Measurements from ENCODE around the gene DIP2B. TPM values are rescaled to one million over a fixed set of nuclear protein-coding genes. Genes with fewer than 3 reads are reported as not detected.

Gene DIP2B
- total RNA-seq, 1 experiment from 2014 or later, result 20.0 TPM

GRCh38 chr12:50728841-50729240, 224.1 kb downstream of the DIP2B start:
- WGBS (ENCODE audit: extremely low coverage, insufficient read length, low lambda C conversion rate), result no CpG with 5 or more reads among the region's 4 CpGs
- no peak overlapping the region for H3K4me3 Mint-ChIP-seq
- H2BK5ac ChIP-seq (ENCODE audit: insufficient read length, low read length), result no peak overlapping the region
- no peak overlapping the region for H2BK15ac ChIP-seq (ENCODE audit: low read depth, low read length)
- no peaks in the 10 kb centered on the region for H3K4me1 Mint-ChIP-seq
- H2BK20ac ChIP-seq (ENCODE audit: low read depth, low read length, poor library complexity, severe bottlenecking), result no peak overlapping the region
- no peak for DNase-seq
- peaks cover 21 to 56% (median 50%) of the 10 kb centered on the region in 3 experiments; a peak in 6 of 7 replicates for H3K36me3 Mint-ChIP-seq (ENCODE audit: insufficient read depth in 1 of 3, low read depth in 3 of 3)
- H4K8ac ChIP-seq (replicated peaks; ENCODE audit: insufficient read length, low read depth, low read length), result no peak overlapping the region
- no peak overlapping the region for H4K91ac ChIP-seq (ENCODE audit: insufficient read length, low read depth, low read length)
- TF ChIP-seq CTCF (conservative IDR thresholded peaks at IDR 0.05), result no peak
- no peak overlapping the region for H3K4ac ChIP-seq (ENCODE audit: low read depth, low read length)
- no peak overlapping the region for H3K14ac ChIP-seq (ENCODE audit: insufficient read depth, low read length)
- H3K4me2 ChIP-seq (ENCODE audit: insufficient read depth, insufficient read length, low read length), result no peak overlapping the region
- no peak overlapping the region for H2AK5ac ChIP-seq (ENCODE audit: insufficient read length, low read length)
- no peak overlapping the region for H3K27ac ChIP-seq (ENCODE audit: insufficient read length, low read depth, low read length)
- H3K23me2 ChIP-seq (ENCODE audit: insufficient read length, low read depth, low read length, poor library complexity, severe bottlenecking), result no peaks in the 10 kb centered on the region
- no peaks in the 10 kb centered on the region for H3K27me3 ChIP-seq (ENCODE audit: insufficient read depth, low read length)
- H4K20me1 ChIP-seq (ENCODE audit: control insufficient read depth, insufficient read depth, insufficient read length), result no peaks in the 10 kb centered on the region
- no peak overlapping the region for H3K27ac Mint-ChIP-seq
- no peaks in the 10 kb centered on the region for H3K9me3 ChIP-seq (ENCODE audit: control insufficient read depth, low read depth, low read length)
- no peak overlapping the region for H2BK12ac ChIP-seq (ENCODE audit: insufficient read length, low read depth, low read length)
- no peak overlapping the region for H3K18ac ChIP-seq (ENCODE audit: insufficient read length, low read depth, low read length)
- H3K56ac ChIP-seq (ENCODE audit: insufficient read length, low read depth, low read length), result no peak overlapping the region
- H2AFZ ChIP-seq (ENCODE audit: low read length), result no peak overlapping the region
- no peak overlapping the region for H2BK120ac ChIP-seq (ENCODE audit: low read depth, low read length, poor library complexity, severe bottlenecking)
- H3K9me3 Mint-ChIP-seq, result no peaks in the 10 kb centered on the region
- no peaks in the 10 kb centered on the region for H3K4me1 ChIP-seq (ENCODE audit: insufficient read depth, low read length)
- no peaks in the 10 kb centered on the region for H3K79me2 ChIP-seq (ENCODE audit: insufficient read depth, low read length)
- H4K5ac ChIP-seq (ENCODE audit: insufficient read length, low read depth, low read length), result no peak overlapping the region
- H3K27me3 Mint-ChIP-seq (ENCODE audit: low read depth), result no peaks in the 10 kb centered on the region
- H3T11ph ChIP-seq (ENCODE audit: low read length), result no peak overlapping the region
- no peaks in the 10 kb centered on the region for H3K79me1 ChIP-seq (ENCODE audit: insufficient read depth, low read depth, low read length, poor library complexity, severe bottlenecking)
- no peak overlapping the region for H3K23ac ChIP-seq (ENCODE audit: insufficient read length, low read depth, low read length)
- H3K9ac ChIP-seq (ENCODE audit: extremely low read depth, insufficient read length, low read length), result no peak overlapping the region

Data from H9 (cell line).